ENCODE measurements around the gene PON1.

PON1 gene

GRCh38 chr7:95312561-95312960, 11.8 kb downstream of the PON1 start:
- TF ChIP-seq CTCF (IDR thresholded peaks at IDR 0.05) = no peak
- Histone ChIP-seq H3K9me3 (ENCODE audit: control insufficient read depth, low read length) (no peaks in the 10 kb centered on the region), H3K36me3 (ENCODE audit: control insufficient read depth, insufficient read depth, low read length) (no peaks in the 10 kb centered on the region), H3K9ac (no peak overlapping the region), H3K27ac (no peak overlapping the region), H3K4me1 (no peaks in the 10 kb centered on the region), H2AFZ (no peak overlapping the region), H3K27me3 (ENCODE audit: control insufficient read depth, insufficient read depth, low read length) (no peaks in the 10 kb centered on the region), H3K79me2 (no peaks in the 10 kb centered on the region), H3K4me2 (ENCODE audit: low read length) (no peak overlapping the region), H3K4me3 (ENCODE audit: low read depth, low read length) (no peak overlapping the region)

- no peaks in the 10 kb centered on the region for H3K27me3 ChIP-seq (ENCODE audit: control insufficient read depth, insufficient read depth, low read length)
- no peak for TF ChIP-seq CTCF (IDR thresholded peaks at IDR 0.05)
Measured at GRCh38 chr7:95311389-95311788, 12.9 kb downstream of the PON1 start.

DNA sequence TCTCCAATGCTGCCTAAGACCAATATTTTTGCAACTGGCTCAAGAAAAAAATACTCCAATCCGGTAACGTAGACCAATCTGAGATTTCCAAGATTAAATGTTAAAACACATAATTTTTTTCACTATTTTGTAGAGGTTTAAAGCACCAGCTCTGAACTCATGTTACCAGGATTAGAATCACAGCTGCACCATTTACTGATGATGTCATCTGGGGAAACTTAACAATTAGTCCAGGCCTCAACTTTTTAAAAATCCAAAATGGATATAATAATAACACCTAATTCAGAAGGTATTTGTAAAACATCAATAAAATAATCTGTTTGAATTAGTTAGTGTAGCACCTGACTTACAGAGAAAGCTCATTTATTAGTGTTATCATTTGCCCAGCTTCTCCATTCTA, 14.4 kb downstream of the PON1 start:
- Histone ChIP-seq H3K4me3 (ENCODE audit: low read depth, low read length) (no peak overlapping the region), H2AFZ (no peak overlapping the region), H3K9me3 (ENCODE audit: control insufficient read depth, low read length) (no peaks in the 10 kb centered on the region), H3K27me3 (ENCODE audit: control insufficient read depth, insufficient read depth, low read length) (no peaks in the 10 kb centered on the region), H3K27ac (no peak overlapping the region), H3K4me2 (ENCODE audit: low read length) (no peak overlapping the region), H3K36me3 (ENCODE audit: control insufficient read depth, insufficient read depth, low read length) (no peaks in the 10 kb centered on the region), H3K9ac (no peak overlapping the region), H3K79me2 (no peaks in the 10 kb centered on the region), H3K4me1 (no peaks in the 10 kb centered on the region)
- TF ChIP-seq CTCF (IDR thresholded peaks at IDR 0.05) = no peak

More at GRCh38 chr7:95311389-95311788, 12.9 kb downstream of the PON1 start:
- Histone ChIP-seq H3K9me3 (ENCODE audit: control insufficient read depth, low read length) (no peaks in the 10 kb centered on the region), H3K36me3 (ENCODE audit: control insufficient read depth, insufficient read depth, low read length) (no peaks in the 10 kb centered on the region), H3K4me2 (ENCODE audit: low read length) (no peak overlapping the region), H3K4me1 (no peaks in the 10 kb centered on the region), H3K9ac (no peak overlapping the region), H2AFZ (no peak overlapping the region), H3K79me2 (no peaks in the 10 kb centered on the region), H3K27ac (no peak overlapping the region), H3K4me3 (ENCODE audit: low read depth, low read length) (no peak overlapping the region)

DNA sequence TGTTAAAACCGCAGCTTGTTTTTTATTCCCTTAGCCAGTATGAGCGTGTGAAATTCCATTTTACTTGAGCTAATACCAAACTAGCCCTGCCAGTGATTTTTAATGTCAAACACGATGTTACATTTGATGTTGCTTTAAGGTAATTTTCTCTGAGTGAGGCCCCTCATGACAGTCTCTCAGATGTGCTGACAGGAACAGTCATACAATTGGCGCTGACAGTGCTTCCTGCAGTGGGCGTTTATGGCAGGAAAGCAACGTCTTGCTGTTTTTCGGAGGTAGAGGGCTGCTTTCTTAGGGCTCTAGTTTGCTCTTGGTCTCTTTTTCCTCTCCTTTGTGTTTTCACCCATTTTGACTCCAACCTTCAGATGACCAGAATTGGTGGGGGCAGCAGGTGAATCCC, 19.3 kb downstream of the PON1 start:
- Histone ChIP-seq H3K27me3 (ENCODE audit: control insufficient read depth, insufficient read depth, low read length) (no peaks in the 10 kb centered on the region), H2AFZ (no peak overlapping the region), H3K9ac (no peak overlapping the region), H3K4me3 (ENCODE audit: low read depth, low read length) (no peak overlapping the region), H3K9me3 (ENCODE audit: control insufficient read depth, low read length) (no peaks in the 10 kb centered on the region), H3K4me1 (no peaks in the 10 kb centered on the region), H3K79me2 (no peaks in the 10 kb centered on the region), H3K36me3 (ENCODE audit: control insufficient read depth, insufficient read depth, low read length) (no peaks in the 10 kb centered on the region), H3K4me2 (ENCODE audit: low read length) (no peak overlapping the region), H3K27ac (no peak overlapping the region)
- no peak for TF ChIP-seq CTCF (IDR thresholded peaks at IDR 0.05)

GRCh38 chr7:95303013-95303905, 21.1 kb downstream of the PON1 start:
- Histone ChIP-seq H3K4me3 (ENCODE audit: low read depth, low read length) (no peak overlapping the region), H2AFZ (no peak overlapping the region), H3K27me3 (ENCODE audit: control insufficient read depth, insufficient read depth, low read length) (no peaks in the 10 kb centered on the region), H3K4me1 (no peaks in the 10 kb centered on the region), H3K27ac (no peak overlapping the region), H3K4me2 (ENCODE audit: low read length) (no peak overlapping the region), H3K9me3 (ENCODE audit: control insufficient read depth, low read length) (no peaks in the 10 kb centered on the region), H3K79me2 (no peaks in the 10 kb centered on the region), H3K36me3 (ENCODE audit: control insufficient read depth, insufficient read depth, low read length) (no peaks in the 10 kb centered on the region), H3K9ac (no peak overlapping the region)
- no peak for TF ChIP-seq CTCF (IDR thresholded peaks at IDR 0.05)

All from parathyroid adenoma (tissue), 2 donors.